GM21529 (cell line): ENCODE results near the gene NCS1.

Experiments used
- ATAC-seq: cut with Tn5 transposase; IDR thresholded peaks from one replicate; pipeline ENCODE4 v1.9.1; 2021; ENCODE audit not compliant: unreplicated experiment

Gene NCS1

GRCh38 chr9:130147198-130147597, 25.0 kb upstream of the NCS1 start:
- ATAC-seq: no peak

- ATAC-seq: no peak
Observed at GRCh38 chr9:130147910-130148309, 24.3 kb upstream of the NCS1 start.

- no peak for ATAC-seq
Observed at GRCh38 chr9:130149031-130149430, 23.2 kb upstream of the NCS1 start.

GRCh38 chr9:130149654-130150286, 22.4 kb upstream of the NCS1 start:
- ATAC-seq: no peak

GRCh38 chr9:130150779-130151382, 21.3 kb upstream of the NCS1 start:
- no peak for ATAC-seq

- ATAC-seq: no peak
Observed at GRCh38 chr9:130154816-130155215, 17.4 kb upstream of the NCS1 start.

GRCh38 chr9:130155647-130156046, 16.6 kb upstream of the NCS1 start:
- ATAC-seq: no peak

- no peak for ATAC-seq
Observed at GRCh38 chr9:130156672-130157071, 15.5 kb upstream of the NCS1 start.

- ATAC-seq: no peak
Observed at GRCh38 chr9:130157079-130157478, 15.1 kb upstream of the NCS1 start.

GRCh38 chr9:130158001-130158400, 14.2 kb upstream of the NCS1 start:
- no peak for ATAC-seq

- ATAC-seq: no peak
Observed at GRCh38 chr9:130159057-130159456, 13.1 kb upstream of the NCS1 start.

GRCh38 chr9:130159915-130160670, 12.1 kb upstream of the NCS1 start:
- no peak for ATAC-seq

GRCh38 chr9:130160862-130161470, 11.2 kb upstream of the NCS1 start:
- no peak for ATAC-seq

GRCh38 chr9:130165579-130165978, 6.6 kb upstream of the NCS1 start:
- no peak for ATAC-seq

- ATAC-seq: no peak
Observed at GRCh38 chr9:130166399-130166798, 5.8 kb upstream of the NCS1 start.

GRCh38 chr9:130167927-130168326, 4.3 kb upstream of the NCS1 start:
- no peak for ATAC-seq

- ATAC-seq: no peak
Observed at GRCh38 chr9:130171226-130172148, 717 bp upstream of the NCS1 start.

GRCh38 chr9:130172858-130173665, 858 bp downstream of the NCS1 start:
- no peak for ATAC-seq

GRCh38 chr9:130173666-130173983, 1.4 kb downstream of the NCS1 start:
- ATAC-seq: no peak

- ATAC-seq: no peak
Observed at GRCh38 chr9:130174025-130174424, 1.8 kb downstream of the NCS1 start.
